CD4-positive, alpha-beta T cell (primary cell): ENCODE measurements around the gene PCBP4. TPM values are rescaled to one million over a fixed set of nuclear protein-coding genes. Genes with fewer than 3 reads are reported as not detected.
A peak's percentile ranks its signal among the peaks of the same experiment; 100 is the strongest.
"Not testable (repeated sequence)": the region's sequence is repeated elsewhere in the genome, so short reads cannot be mapped to it uniquely, and the experiment has no call there.

Experiments
- ATAC-seq: fragments of 200-7000 bp; cut with Tn5 transposase; one replicate; pipeline ENCODE4 v1.10.0; 2022; ENCODE audit warnings: mild to moderate bottlenecking; ENCODE audit not compliant: poor library complexity
- CTCF ChIA-PET: fragments of 350-600 bp; sonication (Branson Sonifier 250); formaldehyde crosslinking; loops from one replicate; lab custom pipeline; 2021; ENCODE audit warnings: antibody characterized with exemption, inconsistent platforms; lab: Charles Lee
- POLR2A ChIA-PET: fragments of 350-600 bp; sonication (Branson Sonifier 250); formaldehyde crosslinking; loops from one replicate; lab custom pipeline; 2021; ENCODE audit warnings: antibody characterized with exemption, inconsistent platforms; lab: Charles Lee
- DNase-seq, 14 experiments: peaks; one replicate each; pipeline ENCODE4 v3.0.0-alpha.2; 2013 to 2020; ENCODE audit warnings: mixed read lengths in 2 of 14
- H3K27ac ChIP-seq, 2 donors: one replicate each; pipeline versions ENCODE4 v1.5.1 to v1.7.0; 2013; ENCODE audit warnings: low read length in 2 of 2, low read depth in 1 of 2, mild to moderate bottlenecking in 1 of 2
- H3K27me3 ChIP-seq, 2 experiments: 1 replicate in 1 of 2; 2 replicates in 1 of 2; pipeline versions ENCODE4 v1.6.1 to v1.7.0; 2013; ENCODE audit warnings: low read length in 2 of 2, control low read depth in 1 of 2, mild to moderate bottlenecking in 1 of 2, moderate library complexity in 1 of 2; ENCODE audit not compliant: insufficient read depth in 2 of 2, control insufficient read depth in 1 of 2
- H3K36me3 ChIP-seq: one replicate; pipeline ENCODE4 v1.6.1; 2013; ENCODE audit warnings: low read length, control low read depth; ENCODE audit not compliant: insufficient read depth
- H3K4me1 ChIP-seq: one replicate; pipeline ENCODE4 v1.6.1; 2013; ENCODE audit warnings: low read length, control low read depth; ENCODE audit not compliant: insufficient read depth
- H3K4me3 ChIP-seq: one replicate; pipeline ENCODE4 v1.5.1; 2013; ENCODE audit warnings: mild to moderate bottlenecking, low read length, moderate library complexity
- H3K9me3 ChIP-seq, 2 experiments: 1 replicate in 1 of 2; 2 replicates in 1 of 2; pipeline versions ENCODE4 v1.6.1 to v1.7.0; 2013; ENCODE audit warnings: low read length in 2 of 2, mild to moderate bottlenecking in 2 of 2, control low read depth in 1 of 2, moderate library complexity in 1 of 2; ENCODE audit not compliant: control insufficient read depth in 1 of 2, insufficient read depth in 1 of 2
- H3K27ac Mint-ChIP-seq: one replicate; pipeline ENCODE4 v1.8.0; 2020; ENCODE audit warnings: mixed read lengths
- H3K27me3 Mint-ChIP-seq: one replicate; pipeline ENCODE4 v1.8.0; 2021; ENCODE audit warnings: mixed read lengths
- H3K36me3 Mint-ChIP-seq: one replicate; pipeline ENCODE4 v1.8.0; 2021; ENCODE audit warnings: low read depth, mixed read lengths
- H3K4me1 Mint-ChIP-seq: one replicate; pipeline ENCODE4 v1.8.0; 2021; ENCODE audit warnings: low read depth, mixed read lengths
- H3K4me3 Mint-ChIP-seq: one replicate; pipeline ENCODE4 v1.8.0; 2020; ENCODE audit warnings: mild to moderate bottlenecking, mixed read lengths
- H3K9me3 Mint-ChIP-seq: one replicate; pipeline ENCODE4 v1.8.0; 2020; ENCODE audit warnings: mixed read lengths
- intact Hi-C, 2 experiments: fragments of 100-400 bp; cut with DNase I in 1 of 2; cut with micrococcal nuclease in 1 of 2; formaldehyde crosslinking; loops; one replicate each; pipeline versions ENCODE4 v1.15.1 to v1.9.0; 2023 to 2025; cut with DNase I, micrococcal nuclease
- total RNA-seq, 174 experiments: library from RNA in 2 of 174; stranded (reverse) in 2 of 174; gene quantifications; one replicate each; pipeline ENCODE4 v1.2.3 and lab custom pipeline; 2021 to 2026
- TF ChIP-seq, protein P1 (sequence below): fragments of 200-600 bp; IDR thresholded peaks from one replicate; pipeline ENCODE4 v1.8.0; 2022; ENCODE audit warnings: antibody characterized with exemption, mild to moderate bottlenecking

The PCBP4 gene
- total RNA-seq, 2 experiments from 2014 or later = 14.7 to 16.8 TPM

GRCh38 chr3:51992017-51992682 lies 24.9 kb upstream of the PCBP4 start:
- no peak for ATAC-seq
- Mint-ChIP-seq H3K4me1 (peaks cover 31% of the 10 kb centered on the region), H3K27me3 (no peaks in the 10 kb centered on the region), H3K36me3 (peaks cover 40% of the 10 kb centered on the region), H3K4me3 (peak overlapping the region; percentile 51), H3K9me3 (no peaks in the 10 kb centered on the region), H3K27ac (no peak overlapping the region)
- H3K9me3 ChIP-seq = no peaks in the 10 kb centered on the region
- intact Hi-C loops = loop anchor here in 1 of 2 experiments (10.0 kb wide), 1 partner anchor 713 kb away; the partner anchor contains the start of genes GLT8D1 and SPCS1
- TF ChIP-seq, protein P1, sequence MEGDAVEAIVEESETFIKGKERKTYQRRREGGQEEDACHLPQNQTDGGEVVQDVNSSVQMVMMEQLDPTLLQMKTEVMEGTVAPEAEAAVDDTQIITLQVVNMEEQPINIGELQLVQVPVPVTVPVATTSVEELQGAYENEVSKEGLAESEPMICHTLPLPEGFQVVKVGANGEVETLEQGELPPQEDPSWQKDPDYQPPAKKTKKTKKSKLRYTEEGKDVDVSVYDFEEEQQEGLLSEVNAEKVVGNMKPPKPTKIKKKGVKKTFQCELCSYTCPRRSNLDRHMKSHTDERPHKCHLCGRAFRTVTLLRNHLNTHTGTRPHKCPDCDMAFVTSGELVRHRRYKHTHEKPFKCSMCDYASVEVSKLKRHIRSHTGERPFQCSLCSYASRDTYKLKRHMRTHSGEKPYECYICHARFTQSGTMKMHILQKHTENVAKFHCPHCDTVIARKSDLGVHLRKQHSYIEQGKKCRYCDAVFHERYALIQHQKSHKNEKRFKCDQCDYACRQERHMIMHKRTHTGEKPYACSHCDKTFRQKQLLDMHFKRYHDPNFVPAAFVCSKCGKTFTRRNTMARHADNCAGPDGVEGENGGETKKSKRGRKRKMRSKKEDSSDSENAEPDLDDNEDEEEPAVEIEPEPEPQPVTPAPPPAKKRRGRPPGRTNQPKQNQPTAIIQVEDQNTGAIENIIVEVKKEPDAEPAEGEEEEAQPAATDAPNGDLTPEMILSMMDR = no peak
- peaks cover 40% of the 10 kb centered on the region for H3K4me1 ChIP-seq
- CTCF ChIA-PET = interaction anchor here (1.8 kb wide), 1 partner anchor 10 kb away, joined by 4 read pairs; no protein-coding TSS in a partner anchor
- no peak overlapping the region for H3K4me3 ChIP-seq
- no peaks in the 10 kb centered on the region for H3K27me3 ChIP-seq
- no peak for DNase-seq
- H3K36me3 ChIP-seq = peaks cover 34% of the 10 kb centered on the region
- POLR2A ChIA-PET = interaction anchor here (1.2 to 2.9 kb wide), 3 partner anchors 9 to 64 kb away, joined by 3 to 13 read pairs (median 4); partner anchors contain the start of genes ACY1 and DUSP7
- H3K27ac ChIP-seq = no peak overlapping the region

DNA sequence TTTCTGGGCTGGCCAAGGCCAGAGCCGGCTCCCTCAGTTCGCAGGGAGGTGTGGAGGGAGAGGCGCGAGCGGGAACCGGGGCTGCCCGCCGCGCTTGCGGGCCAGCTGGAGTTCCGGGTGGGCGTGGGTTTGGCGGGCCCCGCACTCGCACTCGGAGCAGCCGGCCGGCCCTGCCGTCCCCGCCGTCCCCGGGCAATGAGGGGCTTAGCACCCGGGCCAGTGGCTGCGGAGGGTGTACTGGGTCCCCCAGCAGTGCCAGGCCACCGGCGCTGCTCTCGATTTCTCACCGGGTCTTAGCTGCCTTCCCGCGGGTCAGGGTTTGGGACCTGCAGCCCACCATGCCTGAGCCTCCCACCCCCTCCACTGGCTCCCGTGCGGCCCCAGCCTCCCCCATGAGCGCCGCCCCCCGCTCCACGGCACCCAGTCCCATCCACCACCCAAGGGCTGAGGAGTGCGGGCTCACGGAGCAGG lies 23.3 kb upstream of the PCBP4 start:
- H3K9me3 Mint-ChIP-seq, H3K9me3 ChIP-seq, H3K4me3 ChIP-seq, DNase-seq, H3K27ac ChIP-seq, H3K27ac Mint-ChIP-seq, ATAC-seq, CTCF ChIA-PET, H3K27me3 ChIP-seq, H3K27me3 Mint-ChIP-seq, H3K4me3 Mint-ChIP-seq: not testable (repeated sequence)
- Mint-ChIP-seq H3K4me1 (peaks cover 26% of the 10 kb centered on the region), H3K36me3 (peaks cover 37% of the 10 kb centered on the region)
- Histone ChIP-seq H3K36me3 (peaks cover 34% of the 10 kb centered on the region), H3K4me1 (peaks cover 34% of the 10 kb centered on the region)
- POLR2A ChIA-PET = interaction anchor here (0.6 to 2.9 kb wide), 2 partner anchors 8 to 549 kb away, joined by 3 to 13 read pairs; partner anchors contain the start of gene ACY1
- intact Hi-C loops = loop anchor here in 1 of 2 experiments (10.0 kb wide), 1 partner anchor 714 kb away; the partner anchor contains the start of genes GLT8D1 and SPCS1

DNA sequence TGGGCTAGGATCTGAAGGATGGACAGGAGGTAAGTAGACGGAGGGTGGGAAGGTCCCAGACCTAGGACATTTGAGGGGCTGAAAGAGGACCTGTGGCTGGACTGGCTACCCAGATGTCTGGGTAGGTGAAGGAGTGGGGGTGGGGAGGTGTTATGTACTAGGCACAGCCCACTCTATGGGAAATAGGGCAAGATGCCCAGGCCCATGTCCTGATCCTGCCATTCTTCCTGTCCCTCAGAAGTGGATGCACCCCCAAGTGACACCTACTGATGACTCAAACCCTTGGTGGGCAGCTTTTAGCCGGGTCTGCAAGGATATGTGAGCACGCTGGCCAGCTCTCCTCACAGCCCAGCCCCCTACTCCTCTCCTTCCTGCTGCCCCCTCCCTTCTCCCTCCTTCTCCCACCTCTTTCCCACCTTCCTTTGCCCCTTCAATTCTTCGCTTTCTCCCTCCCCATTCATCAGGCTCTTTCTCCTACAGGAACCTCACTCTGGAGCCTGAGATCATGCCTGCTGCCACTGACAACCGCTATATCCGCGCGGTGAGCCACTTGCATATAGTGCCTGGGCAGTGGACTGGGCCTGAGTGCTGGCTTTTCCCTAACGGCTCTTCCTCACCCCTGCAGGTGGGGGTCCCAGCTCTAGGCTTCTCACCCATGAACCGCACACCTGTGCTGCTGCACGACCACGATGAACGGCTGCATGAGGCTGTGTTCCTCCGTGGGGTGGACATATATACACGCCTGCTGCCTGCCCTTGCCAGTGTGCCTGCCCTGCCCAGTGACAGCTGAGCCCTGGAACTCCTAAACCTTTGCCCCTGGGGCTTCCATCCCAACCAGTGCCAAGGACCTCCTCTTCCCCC lies 21.3 kb upstream of the PCBP4 start:
- TF ChIP-seq, protein P1 = no peak
- peaks cover 18% of the 10 kb centered on the region for H3K36me3 ChIP-seq
- H3K27me3 Mint-ChIP-seq = no peaks in the 10 kb centered on the region
- ChIA-PET CTCF (no interaction called here), POLR2A (no interaction called here)
- peaks cover 17% of the 10 kb centered on the region for H3K4me1 Mint-ChIP-seq
- H3K4me3 ChIP-seq = no peak overlapping the region
- DNase-seq (no peak), ATAC-seq (no peak)
- peaks cover 18% of the 10 kb centered on the region for H3K36me3 Mint-ChIP-seq
- no peaks in the 10 kb centered on the region for H3K27me3 ChIP-seq
- peaks cover 25% of the 10 kb centered on the region for H3K4me1 ChIP-seq
- H3K9me3 Mint-ChIP-seq = no peaks in the 10 kb centered on the region
- intact Hi-C loops = no loop called here
- H3K4me3 Mint-ChIP-seq = no peak overlapping the region
- no peaks in the 10 kb centered on the region for H3K9me3 ChIP-seq
- no peak overlapping the region for H3K27ac ChIP-seq
- H3K27ac Mint-ChIP-seq = no peak overlapping the region
